ENCODE results near the gene SCYL1.
"Not testable (repeated sequence)": the region's sequence is repeated elsewhere in the genome, so short reads cannot be mapped to it uniquely, and the experiment has no call there.

The SCYL1 gene

DNA sequence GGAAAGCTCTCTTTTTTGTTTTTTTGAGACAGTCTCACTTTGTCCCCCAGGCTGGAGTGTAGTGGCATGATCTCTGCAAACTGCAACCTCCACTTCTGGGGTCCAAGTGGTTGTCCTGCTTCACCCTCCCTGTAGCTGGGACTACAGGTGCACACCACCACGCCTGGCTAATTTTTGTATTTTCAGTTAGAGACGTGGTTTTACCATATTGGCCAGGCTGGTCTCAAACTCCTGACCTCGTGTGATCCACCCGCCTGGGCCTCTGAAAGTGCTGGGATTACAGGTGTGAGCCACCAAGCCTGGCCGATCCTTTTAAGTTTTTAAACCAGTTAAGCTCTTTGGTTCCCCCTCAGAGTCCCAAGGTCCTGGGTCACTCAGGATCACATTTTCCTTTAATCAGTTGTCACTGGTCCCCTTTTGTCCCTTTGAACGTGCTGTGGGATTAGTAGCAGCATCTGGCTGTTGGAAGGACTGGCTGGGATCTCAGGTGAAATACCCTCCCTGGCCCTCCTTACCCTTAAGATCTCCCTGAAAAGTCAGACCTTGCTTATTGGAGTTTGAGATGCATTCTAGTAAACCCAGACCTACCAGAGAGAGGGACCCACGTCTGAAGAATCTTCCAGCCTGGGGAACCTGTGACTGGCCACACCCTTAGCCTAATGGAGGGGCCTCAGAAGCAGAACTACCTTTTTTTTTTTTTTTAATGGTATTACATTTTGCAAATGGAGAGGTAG is 17.9 kb upstream of the SCYL1 start:
- H3K36me3 ChIP-seq (ENCODE audit: control insufficient read depth, insufficient read depth, low read length): peaks cover 43% of the 10 kb centered on the region
- H3K4me1 ChIP-seq (ENCODE audit: control insufficient read depth, insufficient read depth, low read length, poor library complexity, severe bottlenecking): peaks cover 37% of the 10 kb centered on the region
- no peaks in the 10 kb centered on the region for H3K27me3 ChIP-seq (replicated peaks; ENCODE audit: control insufficient read depth, insufficient read depth, low read length, poor library complexity, severe bottlenecking)
- H3K9me3 ChIP-seq (ENCODE audit: control insufficient read depth, low read length): no peaks in the 10 kb centered on the region
- H3K4me3 ChIP-seq (ENCODE audit: insufficient read depth, low read depth, low read length, poor library complexity, severe bottlenecking): peak overlapping the region; percentile 16
- DNase-seq: peak in 2 of 3 donors; percentile 30 to 38
- H3K27ac ChIP-seq (ENCODE audit: insufficient read depth, low read length, poor library complexity, severe bottlenecking): peak overlapping the region; percentile 65

- H3K4me1 ChIP-seq (ENCODE audit: control insufficient read depth, insufficient read depth, low read length, poor library complexity, severe bottlenecking): peaks cover 13% of the 10 kb centered on the region
- not testable (repeated sequence) for H3K4me3 ChIP-seq (ENCODE audit: insufficient read depth, low read depth, low read length, poor library complexity, severe bottlenecking); H3K27ac ChIP-seq (ENCODE audit: insufficient read depth, low read length, poor library complexity, severe bottlenecking); DNase-seq; H3K36me3 ChIP-seq (ENCODE audit: control insufficient read depth, insufficient read depth, low read length); H3K27me3 ChIP-seq (replicated peaks; ENCODE audit: control insufficient read depth, insufficient read depth, low read length, poor library complexity, severe bottlenecking); H3K9me3 ChIP-seq (ENCODE audit: control insufficient read depth, low read length)
Observed at GRCh38 chr11:65512311-65512710, 12.6 kb upstream of the SCYL1 start.

DNA sequence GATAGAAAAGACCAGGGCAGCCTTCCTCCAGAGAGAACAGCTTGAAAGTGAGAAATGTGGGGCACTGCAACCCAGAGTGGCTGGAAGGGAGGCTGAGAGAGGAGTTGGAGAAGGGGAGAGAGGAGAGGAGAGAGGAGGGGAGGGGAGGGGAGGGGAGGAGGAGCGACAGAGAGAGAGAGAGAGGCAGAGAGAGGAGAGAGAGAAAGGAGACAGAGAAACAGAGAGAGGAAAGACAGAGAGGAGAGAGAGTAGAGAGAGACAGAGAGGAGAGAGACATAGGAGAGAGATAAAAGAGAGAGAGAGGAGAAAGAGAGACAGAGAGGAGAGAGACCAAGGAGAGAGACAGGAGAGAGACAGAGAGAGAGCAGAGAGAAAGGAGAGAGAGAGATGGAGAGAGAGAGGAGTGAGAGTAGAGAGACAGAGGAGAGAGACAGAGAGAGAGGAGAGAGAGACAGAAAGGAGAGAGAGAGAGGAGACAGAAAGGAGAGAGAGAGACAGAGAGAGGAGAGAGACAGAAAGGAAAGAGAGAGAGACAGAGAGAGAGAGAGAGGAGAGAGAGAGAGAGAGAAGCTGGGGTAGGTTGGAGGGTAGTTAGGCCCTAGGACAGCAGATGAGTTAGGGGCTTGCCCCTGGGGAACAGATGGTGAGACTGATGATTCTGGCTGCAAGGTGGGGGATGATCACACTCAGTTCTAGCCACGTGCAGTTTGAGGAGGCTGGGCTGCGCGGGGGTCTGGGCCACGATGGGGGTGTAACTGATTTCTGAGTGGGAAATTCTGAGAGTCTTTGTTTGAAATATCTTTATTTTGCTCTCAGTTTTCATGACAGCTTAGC is 8.5 kb upstream of the SCYL1 start:
- no peak for DNase-seq
- Histone ChIP-seq H3K4me3 (ENCODE audit: insufficient read depth, low read depth, low read length, poor library complexity, severe bottlenecking) (no peak overlapping the region), H3K36me3 (ENCODE audit: control insufficient read depth, insufficient read depth, low read length) (no peaks in the 10 kb centered on the region), H3K9me3 (ENCODE audit: control insufficient read depth, low read length) (no peaks in the 10 kb centered on the region), H3K27ac (ENCODE audit: insufficient read depth, low read length, poor library complexity, severe bottlenecking) (no peak overlapping the region), H3K4me1 (ENCODE audit: control insufficient read depth, insufficient read depth, low read length, poor library complexity, severe bottlenecking) (no peaks in the 10 kb centered on the region), H3K27me3 (replicated peaks; ENCODE audit: control insufficient read depth, insufficient read depth, low read length, poor library complexity, severe bottlenecking) (no peaks in the 10 kb centered on the region)

DNA sequence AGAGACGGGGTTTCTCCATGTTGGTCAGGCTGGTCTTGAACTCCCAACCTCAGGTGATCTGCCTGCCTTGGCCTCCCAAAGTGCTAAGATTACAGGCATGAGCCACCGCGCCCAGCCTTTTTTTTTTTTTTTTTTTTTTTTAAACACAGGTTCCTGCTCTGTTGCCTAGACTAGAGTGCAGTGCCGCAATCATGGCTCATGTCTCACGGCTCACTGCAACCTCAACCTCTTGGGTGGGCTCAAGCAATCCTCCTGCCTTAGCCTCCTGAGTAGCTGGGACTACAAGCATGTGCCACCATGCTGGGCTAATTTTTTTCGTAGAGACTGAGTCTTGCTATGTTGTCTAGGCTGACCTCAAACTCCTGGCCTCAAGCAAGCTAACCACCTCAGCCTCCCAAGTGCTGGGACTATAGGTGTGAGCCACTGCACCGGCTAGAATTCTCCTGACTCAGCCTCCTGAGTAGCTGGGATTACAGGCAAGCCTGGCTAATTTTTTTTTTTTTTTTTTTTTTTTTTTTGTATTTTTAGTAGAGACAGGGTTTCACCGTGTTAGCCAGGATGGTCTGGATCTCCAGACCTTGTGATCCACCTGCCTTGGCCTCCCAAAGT is 5.8 kb upstream of the SCYL1 start:
- H3K36me3 ChIP-seq (ENCODE audit: control insufficient read depth, insufficient read depth, low read length); H3K9me3 ChIP-seq (ENCODE audit: control insufficient read depth, low read length); H3K27me3 ChIP-seq (replicated peaks; ENCODE audit: control insufficient read depth, insufficient read depth, low read length, poor library complexity, severe bottlenecking); DNase-seq; H3K4me3 ChIP-seq (ENCODE audit: insufficient read depth, low read depth, low read length, poor library complexity, severe bottlenecking); H3K27ac ChIP-seq (ENCODE audit: insufficient read depth, low read length, poor library complexity, severe bottlenecking): not testable (repeated sequence)
- H3K4me1 ChIP-seq (ENCODE audit: control insufficient read depth, insufficient read depth, low read length, poor library complexity, severe bottlenecking): peaks cover 20% of the 10 kb centered on the region

DNA sequence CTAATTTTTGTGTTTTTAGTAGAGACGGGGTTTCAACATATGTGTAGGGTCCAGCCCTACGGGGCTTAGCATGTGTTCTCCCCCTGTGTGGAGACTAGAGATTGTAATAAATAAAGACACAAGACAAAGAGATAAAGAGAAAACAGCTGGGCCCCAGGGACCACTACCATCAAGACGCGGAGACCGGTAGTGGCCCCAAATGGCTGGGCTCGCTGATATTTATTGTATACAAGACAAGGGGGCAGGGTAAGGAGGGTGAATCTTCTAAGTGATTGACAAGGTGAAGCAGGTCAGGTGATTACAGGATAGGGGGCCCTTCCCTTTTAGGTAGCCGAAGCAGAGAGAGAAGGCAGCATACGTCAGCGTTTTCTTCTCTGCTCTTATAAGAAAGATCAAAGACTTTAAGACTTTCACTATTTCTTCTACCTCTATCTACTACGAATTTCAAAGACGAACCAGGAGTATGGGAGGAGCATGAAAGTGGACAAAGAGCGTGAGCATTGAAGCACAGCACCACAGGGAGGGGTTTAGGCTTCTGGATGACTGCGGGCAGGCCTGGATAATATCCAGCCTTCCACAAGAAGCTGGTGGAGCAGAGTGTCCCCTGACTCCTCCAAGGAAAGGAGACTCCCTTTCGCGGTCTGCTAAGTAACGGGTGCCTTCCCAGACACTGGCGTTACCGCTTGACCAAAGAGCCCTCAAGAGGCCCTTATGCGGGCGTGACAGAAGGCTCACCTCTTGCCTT is 2.9 kb upstream of the SCYL1 start:
- Histone ChIP-seq H3K4me3 (ENCODE audit: insufficient read depth, low read depth, low read length, poor library complexity, severe bottlenecking) (peak overlapping the region; percentile 46), H3K27ac (ENCODE audit: insufficient read depth, low read length, poor library complexity, severe bottlenecking) (peak overlapping the region; percentile 63), H3K4me1 (ENCODE audit: control insufficient read depth, insufficient read depth, low read length, poor library complexity, severe bottlenecking) (peaks cover 35% of the 10 kb centered on the region)
- H3K9me3 ChIP-seq (ENCODE audit: control insufficient read depth, low read length); H3K36me3 ChIP-seq (ENCODE audit: control insufficient read depth, insufficient read depth, low read length); H3K27me3 ChIP-seq (replicated peaks; ENCODE audit: control insufficient read depth, insufficient read depth, low read length, poor library complexity, severe bottlenecking); DNase-seq: not testable (repeated sequence)

DNA sequence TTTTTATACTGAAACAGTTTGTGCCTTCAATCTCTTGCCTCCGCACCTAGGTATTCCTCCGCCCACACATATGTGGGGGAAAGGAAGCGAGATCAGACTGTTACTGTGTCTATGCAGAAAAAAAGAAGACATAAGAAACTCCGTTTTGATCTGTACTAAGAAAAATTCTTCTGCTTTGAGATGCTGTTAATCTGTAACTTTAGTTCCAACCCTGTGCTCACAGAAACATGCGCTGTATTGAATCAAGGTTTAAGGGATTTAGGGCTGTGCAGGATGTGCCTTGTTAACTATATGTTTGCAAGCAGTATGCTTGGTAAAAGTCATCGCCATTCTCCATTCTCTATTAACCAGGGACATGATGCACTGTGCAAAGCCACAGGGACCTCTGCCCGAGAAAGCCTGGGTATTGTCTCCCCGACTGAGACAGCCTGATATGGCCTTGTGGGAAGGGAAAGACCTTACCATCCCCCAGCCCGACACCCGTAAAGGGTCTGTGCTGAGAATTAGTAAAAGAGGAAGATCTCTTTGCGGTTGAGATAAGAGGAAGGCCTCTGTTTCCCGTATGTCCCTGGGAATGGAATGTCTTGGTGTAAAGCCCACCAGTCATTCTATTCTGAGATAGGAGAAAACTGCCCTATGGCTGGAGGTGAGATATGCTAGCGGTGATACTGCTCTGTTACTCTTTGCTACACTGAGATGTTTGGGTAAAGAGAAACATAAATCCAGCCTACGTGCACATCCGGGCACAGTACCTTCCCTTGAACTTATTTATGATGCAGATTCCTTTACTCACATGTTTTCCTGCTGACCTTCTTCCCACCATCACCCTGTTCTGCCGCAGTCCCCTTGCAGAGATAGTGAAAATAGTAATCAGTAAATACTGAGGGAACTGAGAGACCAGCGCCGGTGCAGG is 1.9 kb upstream of the SCYL1 start:
- H3K4me3 ChIP-seq (ENCODE audit: insufficient read depth, low read depth, low read length, poor library complexity, severe bottlenecking): peak overlapping the region; percentile 46
- H3K9me3 ChIP-seq (ENCODE audit: control insufficient read depth, low read length); H3K27me3 ChIP-seq (replicated peaks; ENCODE audit: control insufficient read depth, insufficient read depth, low read length, poor library complexity, severe bottlenecking); DNase-seq; H3K36me3 ChIP-seq (ENCODE audit: control insufficient read depth, insufficient read depth, low read length): not testable (repeated sequence)
- peaks cover 35% of the 10 kb centered on the region for H3K4me1 ChIP-seq (ENCODE audit: control insufficient read depth, insufficient read depth, low read length, poor library complexity, severe bottlenecking)
- H3K27ac ChIP-seq (ENCODE audit: insufficient read depth, low read length, poor library complexity, severe bottlenecking): peak overlapping the region; percentile 63

GRCh38 chr11:65523631-65523968 is 1.3 kb upstream of the SCYL1 start:
- Histone ChIP-seq H3K4me3 (ENCODE audit: insufficient read depth, low read depth, low read length, poor library complexity, severe bottlenecking) (peak overlapping the region; percentile 46), H3K27ac (ENCODE audit: insufficient read depth, low read length, poor library complexity, severe bottlenecking) (peak overlapping the region; percentile 63), H3K4me1 (ENCODE audit: control insufficient read depth, insufficient read depth, low read length, poor library complexity, severe bottlenecking) (peaks cover 35% of the 10 kb centered on the region)
- H3K36me3 ChIP-seq (ENCODE audit: control insufficient read depth, insufficient read depth, low read length); H3K9me3 ChIP-seq (ENCODE audit: control insufficient read depth, low read length); DNase-seq; H3K27me3 ChIP-seq (replicated peaks; ENCODE audit: control insufficient read depth, insufficient read depth, low read length, poor library complexity, severe bottlenecking): not testable (repeated sequence)

- DNase-seq: no peak
- Histone ChIP-seq H3K4me3 (ENCODE audit: insufficient read depth, low read depth, low read length, poor library complexity, severe bottlenecking) (peak overlapping the region; percentile 39), H3K27ac (ENCODE audit: insufficient read depth, low read length, poor library complexity, severe bottlenecking) (peak overlapping the region; percentile 63), H3K4me1 (ENCODE audit: control insufficient read depth, insufficient read depth, low read length, poor library complexity, severe bottlenecking) (peaks cover 35% of the 10 kb centered on the region), H3K27me3 (replicated peaks; ENCODE audit: control insufficient read depth, insufficient read depth, low read length, poor library complexity, severe bottlenecking) (no peaks in the 10 kb centered on the region), H3K36me3 (ENCODE audit: control insufficient read depth, insufficient read depth, low read length) (no peaks in the 10 kb centered on the region), H3K9me3 (ENCODE audit: control insufficient read depth, low read length) (no peaks in the 10 kb centered on the region)
Observed at GRCh38 chr11:65524014-65524740, 706 bp upstream of the SCYL1 start.

Data from effector memory CD4-positive, alpha-beta T cell (primary cell).